Esophagus squamous epithelium (tissue), 5 donors: ENCODE data around the gene TALDO1. TPM values are rescaled to one million over a fixed set of nuclear protein-coding genes. Genes with fewer than 3 reads are reported as not detected.
A peak's percentile ranks its signal among the peaks of the same experiment; 100 is the strongest.

Experiments
- DNase-seq: peaks from one replicate; lab custom pipeline; 2025; lab: John Stamatoyannopoulos, UW
- H3K27ac ChIP-seq, 4 donors: fragments of 200-600 bp; sonication (generic); one replicate each; pipeline ENCODE4 v1.5.1; 2016 to 2019; ENCODE audit warnings: mild to moderate bottlenecking in 1 of 4
- H3K27me3 ChIP-seq, 4 donors: fragments of 200-600 bp; sonication (generic); 1 replicate in 3 of 4; 2 replicates in 1 of 4; pipeline versions ENCODE4 v1.5.1 to v1.6.0; 2017 to 2021; ENCODE audit warnings: antibody characterized with exemption in 1 of 4
- H3K36me3 ChIP-seq, 3 donors: fragments of 200-600 bp; sonication (generic); one replicate each; pipeline ENCODE4 v1.5.1; 2016 to 2019
- H3K4me1 ChIP-seq, 3 donors: fragments of 200-600 bp; sonication (generic); one replicate each; pipeline ENCODE4 v1.5.1; 2017 to 2019
- H3K4me3 ChIP-seq, 4 donors: fragments of 200-600 bp; sonication (generic); 1 replicate in 3 of 4; 2 replicates in 1 of 4; pipeline ENCODE4 v1.5.1; 2016 to 2019; ENCODE audit warnings: mild to moderate bottlenecking in 2 of 4, moderate library complexity in 1 of 4
- H3K9me3 ChIP-seq, 3 donors: fragments of 200-600 bp; sonication (generic); one replicate each; pipeline ENCODE4 v1.5.1; 2016 to 2019
- POLR2A ChIP-seq, 4 donors: fragments of 450-650 bp; IDR thresholded peaks; one replicate each; pipeline ENCODE4 v1.6.1; 2017; ENCODE audit warnings: antibody characterized with exemption in 4 of 4, mild to moderate bottlenecking in 4 of 4, moderate library complexity in 3 of 4
- WGBS, 2 donors: methylation state at CpG; one replicate each; pipeline ENCODE4 v1.1.5; 2018; 5-methylcytosine and 5-hydroxymethylcytosine counted together
- intact Hi-C: fragments of 100-400 bp; cut with DNase I; formaldehyde crosslinking; loops from one replicate; pipeline ENCODE4 v1.15.0; 2022
- total RNA-seq, 4 donors: library from RNA; depleted of rRNA; stranded (reverse); fragments of >200 nt; gene quantifications; one replicate each; pipeline ENCODE4 v1.1.0, GENCODE V29; 2016
- TF ChIP-seq, protein P1 (sequence below), 6 experiments: fragments of 450-650 bp in 4 of 6; fragments of 200-600 bp in 2 of 6; sonication (generic) in 2 of 6; IDR thresholded peaks; one replicate each; pipeline ENCODE4 v1.5.1; 2016 to 2019; ENCODE audit warnings: antibody characterized with exemption in 6 of 6, mild to moderate bottlenecking in 4 of 6, moderate library complexity in 4 of 6
- donor health status: DM: yes; HTN: yes; CAD: no.

The TALDO1 gene
- total RNA-seq, 4 donors from 2014 or later = 311 to 629 (median 504) TPM

GRCh38 chr11:802018-802617 lies 54.9 kb downstream of the TALDO1 start:
- DNase-seq = no peak
- peaks cover 18 to 52% (median 33%) of the 10 kb centered on the region in 3 donors for H3K4me1 ChIP-seq
- no peak overlapping the region for H3K4me3 ChIP-seq
- H3K27me3 ChIP-seq = no peaks in the 10 kb centered on the region
- TF ChIP-seq, protein P1, sequence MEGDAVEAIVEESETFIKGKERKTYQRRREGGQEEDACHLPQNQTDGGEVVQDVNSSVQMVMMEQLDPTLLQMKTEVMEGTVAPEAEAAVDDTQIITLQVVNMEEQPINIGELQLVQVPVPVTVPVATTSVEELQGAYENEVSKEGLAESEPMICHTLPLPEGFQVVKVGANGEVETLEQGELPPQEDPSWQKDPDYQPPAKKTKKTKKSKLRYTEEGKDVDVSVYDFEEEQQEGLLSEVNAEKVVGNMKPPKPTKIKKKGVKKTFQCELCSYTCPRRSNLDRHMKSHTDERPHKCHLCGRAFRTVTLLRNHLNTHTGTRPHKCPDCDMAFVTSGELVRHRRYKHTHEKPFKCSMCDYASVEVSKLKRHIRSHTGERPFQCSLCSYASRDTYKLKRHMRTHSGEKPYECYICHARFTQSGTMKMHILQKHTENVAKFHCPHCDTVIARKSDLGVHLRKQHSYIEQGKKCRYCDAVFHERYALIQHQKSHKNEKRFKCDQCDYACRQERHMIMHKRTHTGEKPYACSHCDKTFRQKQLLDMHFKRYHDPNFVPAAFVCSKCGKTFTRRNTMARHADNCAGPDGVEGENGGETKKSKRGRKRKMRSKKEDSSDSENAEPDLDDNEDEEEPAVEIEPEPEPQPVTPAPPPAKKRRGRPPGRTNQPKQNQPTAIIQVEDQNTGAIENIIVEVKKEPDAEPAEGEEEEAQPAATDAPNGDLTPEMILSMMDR (IDR thresholded peaks at IDR 0.05) = no peak
- no peak for TF ChIP-seq POLR2A (IDR thresholded peaks at IDR 0.05)
- 96% methylated on average over 8 of the region's 21 CpGs; no CpG with 5 or more reads in 1 of the 2 donors for WGBS, 2 donors
- H3K36me3 ChIP-seq = peaks cover 0 to 48% (median 11%) of the 10 kb centered on the region in 3 donors
- intact Hi-C loops = no loop called here
- no peak overlapping the region for H3K27ac ChIP-seq
- no peaks in the 10 kb centered on the region for H3K9me3 ChIP-seq

DNA sequence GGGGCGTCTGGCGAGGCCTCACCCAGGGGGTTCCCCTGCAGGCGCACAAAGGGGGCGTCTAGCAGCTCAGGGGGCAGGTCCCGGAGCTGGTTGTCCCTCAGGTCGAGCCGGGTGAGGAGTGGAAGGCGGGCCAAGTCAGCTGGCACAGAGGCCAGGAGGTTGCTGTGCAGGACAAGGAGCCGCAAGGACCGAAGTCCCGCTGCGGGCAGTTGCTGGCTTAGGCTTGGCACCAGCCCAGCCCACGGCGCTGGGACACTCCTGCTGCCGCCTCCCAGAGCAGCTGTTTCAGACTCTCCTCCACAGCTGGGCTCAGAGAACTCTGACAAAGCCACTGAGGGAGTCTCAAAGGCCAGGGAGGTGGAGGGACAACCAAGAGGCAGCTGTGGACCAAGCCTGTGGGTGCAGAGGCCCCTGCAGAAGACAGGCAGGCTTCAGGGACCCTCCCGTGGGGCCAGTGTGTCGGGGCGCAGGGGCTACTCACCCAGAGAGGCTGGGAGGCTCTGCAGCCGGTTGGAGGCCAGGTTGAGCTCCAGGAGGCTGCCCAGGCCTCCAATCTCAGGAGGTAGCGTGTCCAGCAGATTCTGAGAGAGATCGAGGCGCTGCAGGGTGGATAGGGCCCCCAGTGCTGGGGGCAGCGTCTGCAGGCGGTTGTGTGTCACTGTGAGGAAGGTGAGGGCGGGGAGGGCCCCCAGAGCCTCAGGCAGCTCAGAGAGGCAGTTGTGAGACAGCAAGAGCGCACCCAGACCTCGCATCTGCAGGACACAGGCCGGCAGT lies 55.6 kb downstream of the TALDO1 start:
- Histone ChIP-seq H3K27ac (no peak overlapping the region), H3K4me1 (peaks cover 18 to 53% (median 27%) of the 10 kb centered on the region in 3 donors), H3K36me3 (peaks cover 0 to 48% (median 11%) of the 10 kb centered on the region in 3 donors), H3K27me3 (no peaks in the 10 kb centered on the region), H3K4me3 (no peak overlapping the region), H3K9me3 (no peaks in the 10 kb centered on the region)
- no peak for DNase-seq
- 70 to 84% methylated on average over 2 to 10 of the region's 28 CpGs for WGBS, 2 donors
- TF ChIP-seq, protein P1 (IDR thresholded peaks at IDR 0.05) = no peak
- no peak for TF ChIP-seq POLR2A (IDR thresholded peaks at IDR 0.05)
- intact Hi-C loops = no loop called here

DNA sequence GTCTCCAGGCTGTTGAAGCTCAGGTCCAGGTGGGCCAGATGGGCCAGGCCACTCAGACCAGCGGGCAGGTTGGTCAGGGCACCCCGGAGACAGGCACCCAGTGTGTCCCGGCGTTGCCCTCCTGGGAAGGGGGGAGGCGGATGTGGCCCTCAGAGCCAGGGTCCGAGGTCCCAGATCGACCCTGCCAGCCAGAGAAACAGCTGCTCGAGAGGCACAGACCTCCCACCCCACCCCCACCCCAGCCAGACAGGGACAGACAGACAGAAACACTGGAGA lies 56.1 kb downstream of the TALDO1 start:
- TF ChIP-seq POLR2A (IDR thresholded peaks at IDR 0.05) = no peak
- TF ChIP-seq, protein P1 (IDR thresholded peaks at IDR 0.05) = no peak
- Histone ChIP-seq H3K4me1 (peaks cover 20 to 55% (median 28%) of the 10 kb centered on the region in 3 donors), H3K36me3 (peaks cover 0 to 48% (median 11%) of the 10 kb centered on the region in 3 donors), H3K27ac (no peak overlapping the region), H3K9me3 (no peaks in the 10 kb centered on the region), H3K4me3 (no peak overlapping the region), H3K27me3 (no peaks in the 10 kb centered on the region)
- no peak for DNase-seq
- WGBS, 2 donors = no CpG with 5 or more reads among the region's 8 CpGs
- intact Hi-C loops = no loop called here

GRCh38 chr11:803770-804598 lies 56.7 kb downstream of the TALDO1 start:
- intact Hi-C loops = no loop called here
- no peaks in the 10 kb centered on the region for H3K27me3 ChIP-seq
- peak overlapping the region; percentile 55 to 87 (median 68) for H3K4me3 ChIP-seq
- DNase-seq = no peak
- TF ChIP-seq POLR2A (IDR thresholded peaks at IDR 0.05) = no peak
- TF ChIP-seq, protein P1 (IDR thresholded peaks at IDR 0.05) = no peak
- no peaks in the 10 kb centered on the region for H3K9me3 ChIP-seq
- H3K4me1 ChIP-seq = peaks cover 22 to 57% (median 30%) of the 10 kb centered on the region in 3 donors
- peak overlapping the region in 3 of 4 donors; percentile 83 to 93 (median 91) for H3K27ac ChIP-seq
- 53 to 80% methylated on average over 3 to 9 of the region's 26 CpGs for WGBS, 2 donors
- peaks cover 0 to 45% (median 11%) of the 10 kb centered on the region in 3 donors for H3K36me3 ChIP-seq
